Measurements from ENCODE around the gene LZTS3. TPM values are rescaled to one million over a fixed set of nuclear protein-coding genes. Genes with fewer than 3 reads are reported as not detected.

Gene LZTS3
- total and polyA plus RNA-seq, 2 of the 13 experiments (the other 11 are each of a cell fraction or from before 2014, with no cell fraction given), result 10.1 to 31.3 TPM

DNA sequence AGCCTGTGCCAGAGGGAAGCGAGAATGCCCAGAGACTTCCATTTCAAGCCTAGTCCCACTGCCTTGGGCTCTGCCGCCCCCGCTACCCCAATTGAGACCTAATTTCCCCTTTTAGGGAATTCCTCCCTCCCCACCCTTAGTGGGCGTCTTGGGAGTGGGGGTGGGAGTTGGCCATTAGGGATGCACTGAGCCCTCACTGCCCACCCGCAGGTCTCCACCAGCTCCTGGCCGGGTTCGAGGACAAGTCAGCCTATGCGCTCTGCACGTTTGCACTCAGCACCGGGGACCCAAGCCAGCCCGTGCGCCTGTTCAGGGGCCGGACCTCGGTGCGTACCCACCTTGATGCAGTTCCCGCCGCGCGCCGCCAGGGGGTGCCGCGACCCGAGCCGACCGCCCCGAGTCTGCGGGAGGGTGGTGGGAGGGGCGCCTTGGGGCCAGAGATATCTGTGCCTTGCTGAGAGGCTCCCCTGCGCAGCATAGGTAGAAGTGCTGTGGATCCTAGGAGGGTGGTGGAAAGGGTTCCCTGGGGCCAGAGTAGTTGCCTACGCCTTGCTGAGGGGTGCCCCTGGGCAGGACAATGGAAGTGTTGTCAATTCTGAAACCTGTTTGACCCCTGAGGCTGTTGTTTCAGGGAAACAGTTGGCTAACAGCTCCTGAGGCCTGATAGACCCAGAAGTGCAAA lies 45.1 kb upstream of the LZTS3 start (continued):
- TF ChIP-seq ZNF790 (CRISPR knock-in tag; IDR thresholded peaks at IDR 0.05; ENCODE audit: borderline replicate concordance) (no peak), SMYD3 (CRISPR knock-in tag; IDR thresholded peaks at IDR 0.05) (no peak), ZNF484 (CRISPR knock-in tag; IDR thresholded peaks at IDR 0.05; ENCODE audit: borderline replicate concordance, low read depth) (no peak), ZNF543 (CRISPR knock-in tag; IDR thresholded peaks at IDR 0.05) (peak; percentile 65; the same call in 1 of the 2 replicates), PITX1 (CRISPR knock-in tag; IDR thresholded peaks at IDR 0.05) (peak; percentile 81; the same call in 1 of the 2 replicates), ZZZ3 (CRISPR knock-in tag; IDR thresholded peaks at IDR 0.05; ENCODE audit: borderline replicate concordance) (no peak), MIER2 (CRISPR knock-in tag; IDR thresholded peaks at IDR 0.05) (0 out of 2 replicates have a peak, but pooled peaks have one; percentile 37), SNRNP70 (IDR thresholded peaks at IDR 0.05; ENCODE audit: low read depth, low read length) (no peak)
- TF ChIP-seq, protein P1, sequence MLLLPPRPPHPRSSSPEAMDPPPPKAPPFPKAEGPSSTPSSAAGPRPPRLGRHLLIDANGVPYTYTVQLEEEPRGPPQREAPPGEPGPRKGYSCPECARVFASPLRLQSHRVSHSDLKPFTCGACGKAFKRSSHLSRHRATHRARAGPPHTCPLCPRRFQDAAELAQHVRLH (CRISPR knock-in tag; IDR thresholded peaks at IDR 0.05; ENCODE audit: borderline replicate concordance, low read depth), result peak; percentile 96; the same call in 1 of the 2 replicates
- TF ChIP-seq, protein P2, sequence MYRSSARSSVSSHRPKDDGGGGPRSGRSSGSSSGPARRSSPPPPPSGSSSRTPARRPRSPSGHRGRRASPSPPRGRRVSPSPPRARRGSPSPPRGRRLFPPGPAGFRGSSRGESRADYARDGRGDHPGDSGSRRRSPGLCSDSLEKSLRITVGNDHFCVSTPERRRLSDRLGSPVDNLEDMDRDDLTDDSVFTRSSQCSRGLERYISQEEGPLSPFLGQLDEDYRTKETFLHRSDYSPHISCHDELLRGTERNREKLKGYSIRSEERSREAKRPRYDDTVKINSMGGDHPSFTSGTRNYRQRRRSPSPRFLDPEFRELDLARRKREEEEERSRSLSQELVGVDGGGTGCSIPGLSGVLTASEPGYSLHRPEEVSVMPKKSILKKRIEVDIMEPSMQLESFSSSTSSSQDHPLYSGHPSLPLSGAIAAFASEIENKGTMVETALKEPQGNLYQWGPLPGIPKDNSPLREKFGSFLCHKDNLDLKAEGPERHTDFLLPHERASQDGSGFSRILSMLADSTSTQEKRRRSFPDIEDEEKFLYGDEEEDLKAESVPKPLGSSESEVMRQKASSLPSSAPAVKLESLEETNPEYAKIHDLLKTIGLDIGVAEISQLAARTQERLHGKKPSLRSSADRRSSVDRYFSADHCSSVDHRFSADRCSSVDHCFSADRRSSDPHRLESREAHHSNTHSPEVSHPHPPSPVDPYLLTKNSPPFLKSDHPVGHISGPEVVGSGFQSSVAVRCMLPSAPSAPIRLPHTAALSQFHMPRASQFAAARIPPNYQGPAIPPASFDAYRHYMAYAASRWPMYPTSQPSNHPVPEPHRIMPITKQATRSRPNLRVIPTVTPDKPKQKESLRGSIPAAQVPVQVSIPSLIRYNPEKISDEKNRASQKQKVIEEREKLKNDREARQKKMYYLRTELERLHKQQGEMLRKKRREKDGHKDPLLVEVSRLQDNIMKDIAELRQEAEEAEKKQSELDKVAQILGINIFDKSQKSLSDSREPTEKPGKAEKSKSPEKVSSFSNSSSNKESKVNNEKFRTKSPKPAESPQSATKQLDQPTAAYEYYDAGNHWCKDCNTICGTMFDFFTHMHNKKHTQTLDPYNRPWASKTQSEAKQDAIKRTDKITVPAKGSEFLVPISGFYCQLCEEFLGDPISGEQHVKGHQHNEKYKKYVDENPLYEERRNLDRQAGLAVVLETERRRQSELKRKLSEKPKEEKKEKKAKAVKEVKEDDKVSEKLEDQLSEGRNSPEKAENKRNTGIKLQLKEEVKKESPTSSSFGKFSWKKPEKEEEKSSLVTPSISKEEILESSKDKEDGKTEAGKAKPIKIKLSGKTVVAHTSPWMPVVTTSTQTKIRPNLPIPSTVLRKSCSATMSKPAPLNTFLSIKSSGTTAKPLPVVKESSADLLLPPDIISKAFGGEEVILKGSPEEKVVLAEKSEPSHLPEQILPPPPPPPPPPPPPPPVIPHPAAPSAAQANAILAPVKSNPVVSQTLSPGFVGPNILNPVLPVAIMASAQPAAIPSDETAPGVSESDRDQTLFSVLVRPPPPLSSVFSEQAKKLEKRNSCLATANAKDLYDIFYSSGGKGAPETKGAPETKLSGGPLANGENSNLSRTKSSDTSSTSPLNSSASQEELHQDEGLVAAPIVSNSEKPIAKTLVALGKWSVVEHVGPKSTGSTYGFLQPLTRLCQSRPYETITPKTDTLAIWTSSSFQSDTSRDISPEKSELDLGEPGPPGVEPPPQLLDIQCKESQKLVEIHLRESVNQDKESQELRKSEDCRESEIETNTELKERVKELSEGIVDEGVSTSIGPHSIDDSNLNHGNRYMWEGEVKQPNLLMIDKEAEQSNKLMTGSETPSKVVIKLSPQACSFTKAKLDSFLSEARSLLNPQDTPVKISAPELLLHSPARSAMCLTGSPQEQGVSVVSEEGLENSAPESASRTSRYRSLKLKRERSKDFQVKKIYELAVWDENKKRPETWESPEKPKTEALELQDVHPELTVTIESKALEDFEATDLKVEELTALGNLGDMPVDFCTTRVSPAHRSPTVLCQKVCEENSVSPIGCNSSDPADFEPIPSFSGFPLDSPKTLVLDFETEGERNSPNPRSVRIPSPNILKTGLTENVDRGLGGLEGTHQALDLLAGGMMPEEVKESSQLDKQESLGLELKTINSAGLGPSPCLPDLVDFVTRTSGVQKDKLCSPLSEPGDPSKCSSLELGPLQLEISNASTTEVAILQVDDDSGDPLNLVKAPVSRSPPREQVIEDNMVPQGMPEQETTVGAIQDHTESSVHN (CRISPR knock-in tag; IDR thresholded peaks at IDR 0.05), result no peak; the same call in 1 of the 2 replicates
- TF ChIP-seq, protein P3, sequence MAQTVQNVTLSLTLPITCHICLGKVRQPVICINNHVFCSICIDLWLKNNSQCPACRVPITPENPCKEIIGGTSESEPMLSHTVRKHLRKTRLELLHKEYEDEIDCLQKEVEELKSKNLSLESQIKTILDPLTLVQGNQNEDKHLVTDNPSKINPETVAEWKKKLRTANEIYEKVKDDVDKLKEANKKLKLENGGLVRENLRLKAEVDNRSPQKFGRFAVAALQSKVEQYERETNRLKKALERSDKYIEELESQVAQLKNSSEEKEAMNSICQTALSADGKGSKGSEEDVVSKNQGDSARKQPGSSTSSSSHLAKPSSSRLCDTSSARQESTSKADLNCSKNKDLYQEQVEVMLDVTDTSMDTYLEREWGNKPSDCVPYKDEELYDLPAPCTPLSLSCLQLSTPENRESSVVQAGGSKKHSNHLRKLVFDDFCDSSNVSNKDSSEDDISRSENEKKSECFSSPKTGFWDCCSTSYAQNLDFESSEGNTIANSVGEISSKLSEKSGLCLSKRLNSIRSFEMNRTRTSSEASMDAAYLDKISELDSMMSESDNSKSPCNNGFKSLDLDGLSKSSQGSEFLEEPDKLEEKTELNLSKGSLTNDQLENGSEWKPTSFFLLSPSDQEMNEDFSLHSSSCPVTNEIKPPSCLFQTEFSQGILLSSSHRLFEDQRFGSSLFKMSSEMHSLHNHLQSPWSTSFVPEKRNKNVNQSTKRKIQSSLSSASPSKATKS (CRISPR knock-in tag; IDR thresholded peaks at IDR 0.05), result no peak
- TF ChIP-seq, protein P4, sequence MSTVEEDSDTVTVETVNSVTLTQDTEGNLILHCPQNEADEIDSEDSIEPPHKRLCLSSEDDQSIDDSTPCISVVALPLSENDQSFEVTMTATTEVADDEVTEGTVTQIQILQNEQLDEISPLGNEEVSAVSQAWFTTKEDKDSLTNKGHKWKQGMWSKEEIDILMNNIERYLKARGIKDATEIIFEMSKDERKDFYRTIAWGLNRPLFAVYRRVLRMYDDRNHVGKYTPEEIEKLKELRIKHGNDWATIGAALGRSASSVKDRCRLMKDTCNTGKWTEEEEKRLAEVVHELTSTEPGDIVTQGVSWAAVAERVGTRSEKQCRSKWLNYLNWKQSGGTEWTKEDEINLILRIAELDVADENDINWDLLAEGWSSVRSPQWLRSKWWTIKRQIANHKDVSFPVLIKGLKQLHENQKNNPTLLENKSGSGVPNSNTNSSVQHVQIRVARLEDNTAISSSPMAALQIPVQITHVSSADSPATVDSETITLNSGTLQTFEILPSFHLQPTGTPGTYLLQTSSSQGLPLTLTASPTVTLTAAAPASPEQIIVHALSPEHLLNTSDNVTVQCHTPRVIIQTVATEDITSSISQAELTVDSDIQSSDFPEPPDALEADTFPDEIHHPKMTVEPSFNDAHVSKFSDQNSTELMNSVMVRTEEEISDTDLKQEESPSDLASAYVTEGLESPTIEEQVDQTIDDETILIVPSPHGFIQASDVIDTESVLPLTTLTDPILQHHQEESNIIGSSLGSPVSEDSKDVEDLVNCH (CRISPR knock-in tag; IDR thresholded peaks at IDR 0.05), result no peak
- TF ChIP-seq, protein P5, sequence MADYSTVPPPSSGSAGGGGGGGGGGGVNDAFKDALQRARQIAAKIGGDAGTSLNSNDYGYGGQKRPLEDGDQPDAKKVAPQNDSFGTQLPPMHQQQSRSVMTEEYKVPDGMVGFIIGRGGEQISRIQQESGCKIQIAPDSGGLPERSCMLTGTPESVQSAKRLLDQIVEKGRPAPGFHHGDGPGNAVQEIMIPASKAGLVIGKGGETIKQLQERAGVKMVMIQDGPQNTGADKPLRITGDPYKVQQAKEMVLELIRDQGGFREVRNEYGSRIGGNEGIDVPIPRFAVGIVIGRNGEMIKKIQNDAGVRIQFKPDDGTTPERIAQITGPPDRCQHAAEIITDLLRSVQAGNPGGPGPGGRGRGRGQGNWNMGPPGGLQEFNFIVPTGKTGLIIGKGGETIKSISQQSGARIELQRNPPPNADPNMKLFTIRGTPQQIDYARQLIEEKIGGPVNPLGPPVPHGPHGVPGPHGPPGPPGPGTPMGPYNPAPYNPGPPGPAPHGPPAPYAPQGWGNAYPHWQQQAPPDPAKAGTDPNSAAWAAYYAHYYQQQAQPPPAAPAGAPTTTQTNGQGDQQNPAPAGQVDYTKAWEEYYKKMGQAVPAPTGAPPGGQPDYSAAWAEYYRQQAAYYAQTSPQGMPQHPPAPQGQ (CRISPR knock-in tag; IDR thresholded peaks at IDR 0.05; ENCODE audit: borderline replicate concordance), result no peak
